Posterior vena cava (tissue), 2 donors: ENCODE results near the gene MEN1. TPM values are rescaled to one million over a fixed set of nuclear protein-coding genes. Genes with fewer than 3 reads are reported as not detected.

Experiments
- DNase-seq: peaks from one replicate; pipeline ENCODE4 v3.0.0-alpha.2; 2020; ENCODE audit warnings: low spot score
- intact Hi-C, 2 donors: fragments of 100-400 bp; cut with DNase I; formaldehyde crosslinking; loops; one replicate each; pipeline versions ENCODE4 v1.14.1 to v1.14.2; 2022 to 2023
- total RNA-seq, 2 donors: library from RNA; stranded (reverse); fragmentation: NEBNext Ultra II Directional; extraction: Animal tissue kit (Norgen Biotek cat#: 25700); gene quantifications; one replicate each; pipeline ENCODE4 v1.2.1, GENCODE V29; 2021
- donor health status: DM: yes; HTN: yes; CAD: no.
- donor health status: DM: yes; HTN: yes; CAD: no.

MEN1 gene
- total RNA-seq, 2 donors from 2014 or later, result 9.2 to 9.4 TPM

- peak; percentile 36 for DNase-seq
- intact Hi-C loops, result no loop called here
Observed at GRCh38 chr11:64792482-64792881, 17.9 kb downstream of the MEN1 start.

GRCh38 chr11:64791781-64792291 lies 18.5 kb downstream of the MEN1 start:
- peak; percentile 60 for DNase-seq

GRCh38 chr11:64790205-64791095 lies 19.9 kb downstream of the MEN1 start:
- intact Hi-C loops, result no loop called here
- DNase-seq, result peak; percentile 35

More at GRCh38 chr11:64791781-64792291, 18.5 kb downstream of the MEN1 start:
- intact Hi-C loops, result no loop called here

- peak; percentile 46 for DNase-seq
- intact Hi-C loops, result no loop called here
Observed at GRCh38 chr11:64789331-64790204, 20.8 kb downstream of the MEN1 start.

GRCh38 chr11:64788321-64789215 lies 21.8 kb downstream of the MEN1 start:
- DNase-seq, result peak; percentile 54
- intact Hi-C loops, result no loop called here

GRCh38 chr11:64787526-64788320 lies 22.6 kb downstream of the MEN1 start:
- DNase-seq, result peak; percentile 92
- intact Hi-C loops, result no loop called here

GRCh38 chr11:64786308-64786707 lies 24.0 kb downstream of the MEN1 start:
- peak; percentile 42 for DNase-seq
- intact Hi-C loops, result no loop called here

- peak; percentile 4 for DNase-seq
- intact Hi-C loops, result no loop called here
Observed at GRCh38 chr11:64784813-64785581, 25.4 kb downstream of the MEN1 start.

- intact Hi-C loops, result no loop called here
- peak; percentile 99 for DNase-seq
Observed at GRCh38 chr11:64778473-64779298, 31.7 kb downstream of the MEN1 start, which contains the start of gene SF1. SF1 (minus strand) TSS chr11:64778542; CDS start chr11:64778392, 150 bp downstream.

GRCh38 chr11:64778223-64778472 lies 32.2 kb downstream of the MEN1 start:
- intact Hi-C loops, result no loop called here
- no peak for DNase-seq

GRCh38 chr11:64777449-64778222 lies 32.7 kb downstream of the MEN1 start:
- DNase-seq, result peak; percentile 95
- intact Hi-C loops, result no loop called here

- intact Hi-C loops, result no loop called here
Observed at GRCh38 chr11:64776875-64777274, 33.5 kb downstream of the MEN1 start.

GRCh38 chr11:64776425-64776824 lies 33.9 kb downstream of the MEN1 start:
- no peak for DNase-seq
- intact Hi-C loops, result no loop called here

More at GRCh38 chr11:64776875-64777274, 33.5 kb downstream of the MEN1 start:
- no peak for DNase-seq

GRCh38 chr11:64774144-64774543 lies 36.2 kb downstream of the MEN1 start:
- intact Hi-C loops, result no loop called here

GRCh38 chr11:64772303-64773018 lies 37.9 kb downstream of the MEN1 start:
- intact Hi-C loops, result no loop called here
- DNase-seq, result no peak

More at GRCh38 chr11:64774144-64774543, 36.2 kb downstream of the MEN1 start:
- no peak for DNase-seq
